Cardiac septum (tissue), 1 donor: ENCODE measurements around the gene VWA5B1. TPM values are rescaled to one million over a fixed set of nuclear protein-coding genes. Genes with fewer than 3 reads are reported as not detected.

Experiments
- DNase-seq: peaks from one replicate; pipeline ENCODE4 v3.0.0-alpha.2; 2020; ENCODE audit warnings: low spot score
- intact Hi-C: fragments of 100-400 bp; cut with DNase I; formaldehyde crosslinking; loops from one replicate; pipeline ENCODE4 v1.14.0; 2022
- total RNA-seq: library from RNA; stranded (reverse); fragmentation: NEBNext Ultra II Directional; extraction: Animal tissue kit (Norgen Biotek cat#: 25700); gene quantifications from one replicate; pipeline ENCODE4 v1.2.1, GENCODE V29; 2021
- donor health status: DM: no; HTN: no; CAD: no.

The VWA5B1 gene
- total RNA-seq, 1 donor from 2014 or later = not detected

- DNase-seq = no peak
- intact Hi-C loops = no loop called here
Measured at GRCh38 chr1:20343149-20343937, 52.7 kb downstream of the VWA5B1 start.

- DNase-seq = no peak
- intact Hi-C loops = no loop called here
Measured at GRCh38 chr1:20343938-20344302, 53.2 kb downstream of the VWA5B1 start.

- intact Hi-C loops = no loop called here
- DNase-seq = no peak
Measured at GRCh38 chr1:20344738-20345137, 54.1 kb downstream of the VWA5B1 start.

- no peak for DNase-seq
- intact Hi-C loops = no loop called here
Measured at GRCh38 chr1:20345419-20345818, 54.7 kb downstream of the VWA5B1 start.

- intact Hi-C loops = no loop called here
- no peak for DNase-seq
Measured at GRCh38 chr1:20346433-20346832, 55.8 kb downstream of the VWA5B1 start.

- no peak for DNase-seq
- intact Hi-C loops = no loop called here
Measured at GRCh38 chr1:20347699-20348098, 57.0 kb downstream of the VWA5B1 start.

- intact Hi-C loops = no loop called here
- no peak for DNase-seq
Measured at GRCh38 chr1:20348326-20348915, 57.7 kb downstream of the VWA5B1 start.

GRCh38 chr1:20349561-20349960 lies 58.9 kb downstream of the VWA5B1 start:
- DNase-seq = no peak
- intact Hi-C loops = no loop called here

- no peak for DNase-seq
- intact Hi-C loops = no loop called here
Measured at GRCh38 chr1:20349971-20350370, 59.3 kb downstream of the VWA5B1 start.

GRCh38 chr1:20350421-20350820 lies 59.7 kb downstream of the VWA5B1 start:
- DNase-seq = no peak

GRCh38 chr1:20351911-20352701 lies 61.4 kb downstream of the VWA5B1 start:
- intact Hi-C loops = no loop called here

More at GRCh38 chr1:20350421-20350820, 59.7 kb downstream of the VWA5B1 start:
- intact Hi-C loops = no loop called here

GRCh38 chr1:20353836-20354235 lies 63.2 kb downstream of the VWA5B1 start:
- DNase-seq = no peak
- intact Hi-C loops = no loop called here

More at GRCh38 chr1:20351911-20352701, 61.4 kb downstream of the VWA5B1 start:
- DNase-seq = no peak

- intact Hi-C loops = no loop called here
- no peak for DNase-seq
Measured at GRCh38 chr1:20354610-20355009, 63.9 kb downstream of the VWA5B1 start.

- no peak for DNase-seq
- intact Hi-C loops = no loop called here
Measured at GRCh38 chr1:20355101-20355827, 64.6 kb downstream of the VWA5B1 start.

GRCh38 chr1:20355828-20356735 lies 65.4 kb downstream of the VWA5B1 start:
- intact Hi-C loops = no loop called here
- no peak for DNase-seq

GRCh38 chr1:20356850-20357459 lies 66.3 kb downstream of the VWA5B1 start:
- intact Hi-C loops = no loop called here
- no peak for DNase-seq

GRCh38 chr1:20357796-20358195 lies 67.1 kb downstream of the VWA5B1 start:
- intact Hi-C loops = no loop called here
- DNase-seq = no peak

- intact Hi-C loops = no loop called here
- peak; percentile 85 for DNase-seq
Measured at GRCh38 chr1:20358761-20359263, 68.1 kb downstream of the VWA5B1 start.
